HG02885 (cell line): ENCODE measurements around the gene ADCY10.

Experiments
- ATAC-seq: cut with Tn5 transposase; IDR thresholded peaks from one replicate; pipeline ENCODE4 v1.9.1; 2021; ENCODE audit warnings: mild to moderate bottlenecking; ENCODE audit not compliant: unreplicated experiment, poor library complexity

The ADCY10 gene, protein sequence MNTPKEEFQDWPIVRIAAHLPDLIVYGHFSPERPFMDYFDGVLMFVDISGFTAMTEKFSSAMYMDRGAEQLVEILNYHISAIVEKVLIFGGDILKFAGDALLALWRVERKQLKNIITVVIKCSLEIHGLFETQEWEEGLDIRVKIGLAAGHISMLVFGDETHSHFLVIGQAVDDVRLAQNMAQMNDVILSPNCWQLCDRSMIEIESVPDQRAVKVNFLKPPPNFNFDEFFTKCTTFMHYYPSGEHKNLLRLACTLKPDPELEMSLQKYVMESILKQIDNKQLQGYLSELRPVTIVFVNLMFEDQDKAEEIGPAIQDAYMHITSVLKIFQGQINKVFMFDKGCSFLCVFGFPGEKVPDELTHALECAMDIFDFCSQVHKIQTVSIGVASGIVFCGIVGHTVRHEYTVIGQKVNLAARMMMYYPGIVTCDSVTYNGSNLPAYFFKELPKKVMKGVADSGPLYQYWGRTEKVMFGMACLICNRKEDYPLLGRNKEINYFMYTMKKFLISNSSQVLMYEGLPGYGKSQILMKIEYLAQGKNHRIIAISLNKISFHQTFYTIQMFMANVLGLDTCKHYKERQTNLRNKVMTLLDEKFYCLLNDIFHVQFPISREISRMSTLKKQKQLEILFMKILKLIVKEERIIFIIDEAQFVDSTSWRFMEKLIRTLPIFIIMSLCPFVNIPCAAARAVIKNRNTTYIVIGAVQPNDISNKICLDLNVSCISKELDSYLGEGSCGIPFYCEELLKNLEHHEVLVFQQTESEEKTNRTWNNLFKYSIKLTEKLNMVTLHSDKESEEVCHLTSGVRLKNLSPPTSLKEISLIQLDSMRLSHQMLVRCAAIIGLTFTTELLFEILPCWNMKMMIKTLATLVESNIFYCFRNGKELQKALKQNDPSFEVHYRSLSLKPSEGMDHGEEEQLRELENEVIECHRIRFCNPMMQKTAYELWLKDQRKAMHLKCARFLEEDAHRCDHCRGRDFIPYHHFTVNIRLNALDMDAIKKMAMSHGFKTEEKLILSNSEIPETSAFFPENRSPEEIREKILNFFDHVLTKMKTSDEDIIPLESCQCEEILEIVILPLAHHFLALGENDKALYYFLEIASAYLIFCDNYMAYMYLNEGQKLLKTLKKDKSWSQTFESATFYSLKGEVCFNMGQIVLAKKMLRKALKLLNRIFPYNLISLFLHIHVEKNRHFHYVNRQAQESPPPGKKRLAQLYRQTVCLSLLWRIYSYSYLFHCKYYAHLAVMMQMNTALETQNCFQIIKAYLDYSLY (N-terminal part only)

DNA sequence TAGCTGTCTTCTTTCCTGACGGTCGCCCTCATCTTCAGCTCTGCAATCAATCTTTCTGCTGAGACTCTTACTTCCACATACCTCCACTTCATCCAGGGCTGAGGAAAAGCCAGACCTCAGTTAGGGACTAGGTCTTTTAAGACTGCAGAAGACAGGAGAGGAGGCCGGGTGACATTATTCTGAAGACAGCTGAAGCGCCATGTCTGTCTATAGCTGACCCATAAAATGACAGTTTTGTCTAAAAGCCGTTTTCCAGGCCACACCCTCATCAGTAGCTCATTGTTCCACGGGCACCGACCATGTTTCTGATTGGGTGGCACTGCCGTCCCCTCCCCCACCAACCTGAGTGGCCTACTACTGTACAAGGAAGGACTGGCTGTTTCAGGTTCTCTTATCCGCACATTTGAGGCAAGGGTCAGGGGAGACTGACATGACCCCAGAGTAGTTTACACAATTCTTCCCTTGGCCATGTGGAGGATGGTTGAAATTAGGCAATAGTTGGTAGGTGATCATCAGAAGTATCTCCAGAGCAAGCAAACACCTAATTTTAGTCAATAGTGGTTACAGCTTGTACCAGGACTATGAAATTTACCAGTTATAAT is at the start of gene ADCY10:
Gene ADCY10, minus strand, starts transcription at position 240 of the 602 bp plus-strand sequence. CDS start 8,994 bp downstream, outside the sequence.
- no peak for ATAC-seq

DNA sequence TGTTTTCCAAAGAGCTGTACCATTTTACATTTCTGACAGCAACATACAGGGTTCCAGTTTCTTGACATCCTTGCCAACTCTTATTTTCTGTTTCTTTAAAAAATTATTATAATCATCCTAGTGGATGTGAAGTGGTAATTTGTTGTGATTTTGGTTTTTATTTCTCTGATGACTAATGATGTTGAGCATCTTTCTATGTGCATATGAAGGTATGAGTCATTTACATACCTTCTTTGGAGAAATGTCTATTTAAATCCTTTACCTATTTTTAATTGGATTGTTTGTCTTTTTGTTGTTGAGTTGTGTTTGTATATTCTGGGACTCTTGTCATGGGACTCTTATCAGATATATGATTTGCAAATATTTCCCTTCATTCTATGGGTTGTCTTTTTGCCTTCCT is 43.8 kb upstream of the ADCY10 start:
- ATAC-seq: no peak

GRCh38 chr1:167955915-167956314 is 42.0 kb upstream of the ADCY10 start:
- ATAC-seq: no peak

DNA sequence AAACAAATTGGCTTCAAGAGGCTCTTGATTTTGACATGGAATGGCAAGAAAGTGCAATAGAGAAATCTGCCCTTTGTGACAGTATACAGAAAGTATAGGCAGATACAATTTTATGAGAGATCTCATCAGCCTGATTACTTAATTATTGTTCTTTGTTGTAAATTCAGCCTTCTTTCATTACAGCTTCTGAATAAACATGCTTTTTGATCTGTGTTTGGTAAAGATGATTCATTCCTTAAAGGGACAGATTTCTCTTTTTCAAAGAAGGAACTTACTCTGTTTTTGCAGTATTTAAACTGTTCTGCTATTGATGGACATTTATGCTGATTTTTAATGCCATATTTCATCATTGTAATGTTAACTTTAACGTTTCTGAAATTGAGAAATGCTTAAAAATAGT is 36.6 kb upstream of the ADCY10 start:
- ATAC-seq: no peak

DNA sequence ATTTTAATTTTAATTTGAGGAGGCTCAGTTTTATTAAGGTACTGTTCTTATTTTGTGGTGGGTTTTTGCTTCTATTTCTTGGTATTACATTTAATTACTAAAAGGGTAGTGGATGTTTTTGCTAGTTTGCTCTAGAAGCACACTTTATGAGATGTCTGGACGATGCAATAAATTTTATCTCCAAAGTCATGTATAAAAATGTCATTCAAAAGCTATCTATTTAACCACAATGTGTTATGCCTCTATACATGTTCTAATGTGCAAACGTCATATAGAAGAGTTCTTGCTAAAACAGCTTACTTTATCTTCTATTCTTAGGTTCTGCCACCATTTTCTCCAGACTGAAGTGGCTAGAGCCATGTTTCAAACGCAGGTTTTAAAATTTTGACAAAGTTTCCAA is 35.9 kb upstream of the ADCY10 start:
- no peak for ATAC-seq

- no peak for ATAC-seq
Measured at GRCh38 chr1:167947733-167948132, 33.8 kb upstream of the ADCY10 start.

- ATAC-seq: no peak
Measured at GRCh38 chr1:167943541-167943940, 29.6 kb upstream of the ADCY10 start.

DNA sequence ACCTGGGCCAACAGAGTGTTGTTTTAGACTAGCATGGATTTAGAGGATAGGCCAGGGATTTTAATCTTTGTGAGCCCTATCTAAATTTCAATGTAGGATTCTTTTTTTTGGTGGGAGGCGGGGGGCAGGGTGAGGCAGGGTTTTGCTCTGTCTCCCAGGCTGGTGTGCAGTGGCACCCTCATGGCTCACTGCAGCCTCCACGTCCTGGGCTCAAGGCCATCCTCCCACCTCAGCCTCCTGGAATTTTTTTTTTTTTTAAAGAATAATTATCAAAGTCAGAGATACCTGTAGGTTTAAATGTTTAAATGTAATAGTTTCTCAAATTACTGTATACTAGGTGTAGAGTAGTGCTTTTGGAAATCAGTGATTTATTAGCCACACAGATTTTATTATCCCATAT is 26.3 kb upstream of the ADCY10 start:
- ATAC-seq: no peak

GRCh38 chr1:167938080-167938636 is 24.2 kb upstream of the ADCY10 start:
- no peak for ATAC-seq

- no peak for ATAC-seq
Measured at GRCh38 chr1:167937709-167938010, 23.7 kb upstream of the ADCY10 start.

- ATAC-seq: peak; percentile 16
Measured at GRCh38 chr1:167936930-167937708, 23.2 kb upstream of the ADCY10 start, which contains the start of gene MPC2. Gene MPC2, minus strand, starts transcription at chr1:167937072. Its CDS starts 1,231 bp downstream, at chr1:167935841.

GRCh38 chr1:167936068-167936929 is 22.4 kb upstream of the ADCY10 start, which contains the start of gene DCAF6:
Gene DCAF6, plus strand, starts transcription at chr1:167936683. Its CDS starts 229 bp downstream, at chr1:167936912.
- peak; percentile 77 for ATAC-seq

DNA sequence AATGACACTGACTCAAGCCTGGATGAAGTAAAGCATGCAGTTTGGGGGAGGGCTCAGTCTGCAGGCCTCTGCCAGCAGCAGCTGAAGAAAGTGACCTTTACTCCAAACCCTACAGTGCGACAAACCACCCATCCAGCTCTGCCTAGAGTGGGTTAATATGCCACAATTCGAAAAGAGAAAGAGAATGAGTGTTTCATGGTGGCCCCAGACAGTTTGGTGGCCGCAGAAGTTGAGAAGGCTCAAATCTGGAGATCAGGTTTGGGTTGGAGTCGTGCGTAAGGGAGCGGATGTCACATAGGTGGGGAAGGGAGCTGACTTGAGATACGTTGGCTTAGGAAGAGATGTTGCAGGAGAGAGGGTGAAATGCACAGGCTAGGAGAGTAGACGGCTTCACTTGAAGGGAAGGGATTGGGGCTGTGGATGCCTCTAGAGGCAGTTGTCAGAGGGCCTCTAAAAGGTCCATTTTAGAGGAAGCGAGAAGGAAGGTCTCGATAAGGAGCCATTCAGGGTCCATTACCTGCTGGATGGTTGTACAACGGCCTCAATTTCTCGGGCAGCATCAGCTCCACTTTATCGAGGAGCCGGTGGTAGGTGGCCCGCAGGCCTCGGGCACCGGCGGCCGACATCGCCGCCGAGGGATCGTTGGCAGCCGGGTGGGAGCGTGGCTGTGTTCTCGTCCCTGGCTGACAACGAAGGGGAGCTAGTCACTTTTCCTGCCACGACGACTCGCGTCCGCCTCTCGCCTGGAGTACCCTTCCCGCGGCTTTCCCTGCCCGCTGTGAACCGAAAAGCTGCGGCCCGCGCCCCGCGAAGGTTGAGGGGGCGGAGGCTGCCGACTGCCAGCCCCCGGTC is 21.5 kb upstream of the ADCY10 start:
- peak; percentile 8 for ATAC-seq

GRCh38 chr1:167934426-167935215 is 20.7 kb upstream of the ADCY10 start:
- no peak for ATAC-seq

GRCh38 chr1:167933788-167934187 is 19.9 kb upstream of the ADCY10 start:
- ATAC-seq: no peak

DNA sequence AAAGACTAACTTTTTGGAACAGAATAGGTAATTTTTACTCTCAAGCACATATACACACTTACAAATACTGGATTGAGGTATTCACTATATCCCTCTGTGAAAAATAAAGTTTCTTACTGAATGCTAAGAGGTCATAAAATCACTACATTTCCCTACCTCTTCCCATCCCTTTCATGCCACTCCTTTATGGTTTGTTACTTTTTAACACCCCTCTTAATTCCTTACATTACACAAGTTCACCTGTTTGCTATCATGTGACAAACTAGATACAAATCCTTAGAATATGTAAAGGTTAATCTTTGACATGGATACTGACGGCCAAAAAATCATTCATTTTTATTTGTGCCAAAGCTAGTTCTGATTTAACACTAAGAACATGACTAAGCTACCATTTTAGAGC is 15.8 kb upstream of the ADCY10 start:
- no peak for ATAC-seq
